ENCODE data around the gene UQCC5.
"Not testable (repeated sequence)": the region's sequence is repeated elsewhere in the genome, so short reads cannot be mapped to it uniquely, and the experiment has no call there.

UQCC5 gene

DNA sequence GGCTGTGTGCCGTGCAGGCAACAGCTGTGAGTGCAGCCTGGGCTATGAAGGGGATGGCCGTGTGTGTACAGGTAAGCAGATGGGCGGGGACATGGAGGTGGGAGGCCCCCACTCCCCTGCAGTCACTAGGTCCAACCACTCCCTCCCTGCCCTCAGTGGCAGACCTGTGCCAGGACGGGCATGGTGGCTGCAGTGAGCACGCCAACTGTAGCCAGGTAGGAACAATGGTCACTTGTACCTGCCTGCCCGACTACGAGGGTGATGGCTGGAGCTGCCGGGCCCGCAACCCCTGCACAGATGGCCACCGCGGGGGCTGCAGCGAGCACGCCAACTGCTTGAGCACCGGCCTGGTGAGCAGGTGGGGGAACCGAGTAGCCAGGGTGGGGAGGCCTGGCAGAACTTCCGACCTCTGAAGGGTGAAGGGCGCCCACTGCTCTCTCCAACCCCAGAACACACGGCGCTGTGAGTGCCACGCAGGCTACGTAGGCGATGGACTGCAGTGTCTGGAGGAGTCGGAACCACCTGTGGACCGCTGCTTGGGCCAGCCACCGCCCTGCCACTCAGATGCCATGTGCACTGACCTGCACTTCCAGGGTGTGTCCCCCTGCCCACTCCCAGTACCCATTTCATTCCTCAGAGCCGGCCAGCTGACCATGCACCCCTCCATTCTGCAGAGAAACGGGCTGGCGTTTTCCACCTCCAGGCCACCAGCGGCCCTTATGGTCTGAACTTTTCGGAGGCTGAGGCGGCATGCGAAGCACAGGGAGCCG is 14.3 kb upstream of the UQCC5 start:
- DNase-seq (ENCODE audit: low read depth, low spot score): no peak

DNA sequence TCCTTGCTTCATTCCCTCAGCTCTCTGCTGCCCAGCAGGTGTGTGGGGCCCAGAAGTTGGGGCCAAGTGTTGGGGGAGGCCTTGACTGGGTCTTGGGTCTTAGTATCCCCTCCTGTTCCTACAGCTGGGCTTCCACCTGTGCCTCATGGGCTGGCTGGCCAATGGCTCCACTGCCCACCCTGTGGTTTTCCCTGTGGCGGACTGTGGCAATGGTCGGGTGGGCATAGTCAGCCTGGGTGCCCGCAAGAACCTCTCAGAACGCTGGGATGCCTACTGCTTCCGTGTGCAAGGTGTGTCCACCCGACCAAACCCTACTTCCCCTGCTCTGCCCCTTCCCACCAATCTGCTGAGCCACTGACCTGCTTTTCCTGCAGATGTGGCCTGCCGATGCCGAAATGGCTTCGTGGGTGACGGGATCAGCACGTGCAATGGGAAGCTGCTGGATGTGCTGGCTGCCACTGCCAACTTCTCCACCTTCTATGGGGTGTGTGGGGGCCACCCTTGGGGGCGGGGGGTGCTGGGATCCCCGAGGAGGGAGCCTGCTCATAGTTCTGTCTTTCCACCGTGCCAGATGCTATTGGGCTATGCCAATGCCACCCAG is 13.7 kb upstream of the UQCC5 start:
- no peak for DNase-seq (ENCODE audit: low read depth, low spot score)

DNA sequence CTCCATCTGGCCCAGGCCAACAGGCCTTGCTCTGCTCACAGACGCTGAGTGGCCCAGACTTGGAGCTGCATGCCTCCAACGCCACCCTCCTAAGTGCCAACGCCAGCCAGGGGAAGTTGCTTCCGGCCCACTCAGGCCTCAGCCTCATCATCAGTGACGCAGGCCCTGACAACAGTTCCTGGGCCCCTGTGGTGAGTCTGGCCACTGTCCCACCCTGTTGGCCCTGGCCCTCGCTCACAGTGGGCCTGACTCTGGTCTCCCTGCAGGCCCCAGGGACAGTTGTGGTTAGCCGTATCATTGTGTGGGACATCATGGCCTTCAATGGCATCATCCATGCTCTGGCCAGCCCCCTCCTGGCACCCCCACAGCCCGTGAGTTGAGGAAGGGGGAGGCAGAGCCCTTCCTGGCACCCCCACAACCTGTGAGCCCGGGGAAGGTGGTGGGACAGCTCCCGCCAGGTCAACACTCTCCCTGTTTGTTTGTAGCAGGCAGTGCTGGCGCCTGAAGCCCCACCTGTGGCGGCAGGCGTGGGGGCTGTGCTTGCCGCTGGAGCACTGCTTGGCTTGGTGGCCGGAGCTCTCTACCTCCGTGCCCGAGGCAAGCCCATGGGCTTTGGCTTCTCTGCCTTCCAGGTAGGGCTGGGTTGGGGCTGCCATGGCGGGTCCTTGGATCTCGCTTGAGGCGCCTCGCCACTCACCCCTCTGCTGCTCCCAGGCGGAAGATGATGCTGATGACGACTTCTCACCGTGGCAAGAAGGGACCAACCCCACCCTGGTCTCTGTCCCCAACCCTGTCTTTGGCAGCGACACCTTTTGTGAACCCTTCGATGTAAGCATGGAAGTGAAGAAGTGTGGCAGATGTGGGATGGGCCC is 12.8 kb upstream of the UQCC5 start:
- DNase-seq (ENCODE audit: low read depth, low spot score): no peak

DNA sequence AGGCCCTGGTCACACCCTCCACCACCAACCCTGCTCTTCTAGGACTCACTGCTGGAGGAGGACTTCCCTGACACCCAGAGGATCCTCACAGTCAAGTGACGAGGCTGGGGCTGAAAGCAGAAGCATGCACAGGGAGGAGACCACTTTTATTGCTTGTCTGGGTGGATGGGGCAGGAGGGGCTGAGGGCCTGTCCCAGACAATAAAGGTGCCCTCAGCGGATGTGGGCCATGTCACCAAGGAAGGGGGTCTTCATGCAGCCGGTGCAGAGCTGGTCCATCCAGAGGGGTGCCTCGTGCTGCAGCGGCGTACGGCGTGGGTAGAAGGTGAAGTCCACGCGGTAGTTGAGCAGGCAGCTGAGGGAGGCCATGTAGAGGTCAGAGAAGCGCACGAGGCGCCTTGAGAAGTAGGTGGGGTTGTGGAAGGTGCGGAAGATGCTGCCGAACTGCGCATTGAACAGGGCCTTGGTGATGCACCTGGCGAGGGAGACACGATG is 12.1 kb upstream of the UQCC5 start:
- DNase-seq (ENCODE audit: low read depth, low spot score): no peak

DNA sequence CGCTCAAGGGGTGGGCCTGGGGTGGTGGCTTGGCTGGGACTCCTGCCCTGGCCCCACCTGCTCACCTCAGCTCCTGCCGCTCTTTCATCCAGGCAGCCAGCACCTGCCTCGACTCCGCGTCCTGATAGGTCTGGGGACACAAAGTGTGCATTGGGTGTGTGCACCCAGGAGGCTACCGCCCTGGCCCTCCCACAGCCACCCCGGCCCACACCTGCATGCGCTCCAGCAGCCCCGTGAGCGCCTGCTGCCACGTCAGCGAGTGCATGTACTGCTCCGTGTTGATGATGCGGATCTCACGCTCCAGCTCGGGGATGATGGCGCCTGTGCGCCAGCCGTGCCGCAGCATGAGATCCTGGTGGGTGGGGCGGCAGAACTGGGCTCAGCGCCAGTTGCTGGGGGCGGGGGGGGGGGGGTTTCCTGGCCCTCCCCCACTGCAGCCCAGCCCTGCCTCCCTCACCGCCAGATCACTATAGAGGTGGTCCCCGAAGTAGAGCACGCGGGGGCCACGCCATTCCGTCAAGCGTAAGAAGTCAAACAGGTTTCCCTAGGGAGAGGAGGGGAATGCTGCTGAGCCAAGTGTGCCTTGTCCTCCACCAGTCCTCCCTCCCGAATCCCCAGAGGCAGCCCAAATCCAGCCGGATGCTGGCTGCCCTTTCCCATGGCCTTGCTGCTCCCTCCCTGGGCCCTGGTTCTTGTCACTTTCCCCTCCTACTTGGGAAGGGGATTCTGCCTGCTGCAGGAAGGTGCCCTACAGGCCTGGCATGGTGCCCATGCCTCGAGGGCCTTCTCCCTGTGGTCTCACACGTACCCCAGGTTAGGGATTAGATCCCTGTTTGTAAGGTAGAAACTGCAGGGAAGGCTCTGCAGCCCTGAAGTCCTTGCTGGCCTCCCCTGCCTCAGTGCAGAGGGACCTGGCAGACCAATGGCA is 11.4 kb upstream of the UQCC5 start:
- no peak for DNase-seq (ENCODE audit: low read depth, low spot score)

DNA sequence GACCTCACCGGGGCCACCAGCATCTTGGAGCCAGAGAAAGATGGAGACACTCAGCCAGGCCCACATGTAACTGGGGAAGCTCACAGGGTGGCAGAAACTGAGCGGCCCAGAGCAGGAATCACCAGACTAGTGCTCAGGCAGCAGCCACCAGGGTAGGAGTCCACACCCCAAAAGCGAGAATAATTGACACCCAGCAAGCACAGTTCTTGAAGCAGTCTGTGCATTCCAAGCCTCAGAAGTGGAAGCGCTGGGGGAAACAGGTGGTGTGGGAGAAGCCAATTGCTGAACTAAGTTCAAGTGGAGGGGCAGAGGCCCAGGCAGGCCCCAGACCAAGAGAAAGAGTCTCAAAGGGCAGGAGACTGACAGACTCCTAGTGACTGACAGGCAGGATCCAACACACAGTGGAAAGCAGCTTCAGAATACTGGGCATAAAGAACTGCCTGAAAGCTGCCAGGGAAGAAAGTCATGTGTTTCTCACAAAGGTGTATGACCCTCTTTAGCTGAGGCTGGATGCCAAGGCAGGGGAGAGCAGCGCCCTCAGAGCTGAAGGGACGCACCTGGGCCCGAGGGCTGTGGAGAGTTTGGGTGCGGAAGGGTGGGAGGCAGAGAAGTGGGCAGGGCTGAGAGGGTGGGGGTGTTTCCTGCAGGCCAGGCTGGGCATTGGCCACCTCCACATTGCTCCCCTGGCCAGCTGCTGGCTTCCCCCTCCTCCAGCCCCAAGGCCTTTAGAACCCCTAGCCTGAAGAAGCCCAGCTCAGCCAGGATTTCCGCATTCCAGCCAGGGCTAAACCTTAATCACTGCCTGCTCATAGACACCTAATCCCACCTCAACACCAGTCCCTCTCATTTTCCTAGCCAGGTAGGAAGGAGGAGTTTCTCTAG is 10.5 kb upstream of the UQCC5 start:
- peak; percentile 46 for DNase-seq (ENCODE audit: low read depth, low spot score)

DNA sequence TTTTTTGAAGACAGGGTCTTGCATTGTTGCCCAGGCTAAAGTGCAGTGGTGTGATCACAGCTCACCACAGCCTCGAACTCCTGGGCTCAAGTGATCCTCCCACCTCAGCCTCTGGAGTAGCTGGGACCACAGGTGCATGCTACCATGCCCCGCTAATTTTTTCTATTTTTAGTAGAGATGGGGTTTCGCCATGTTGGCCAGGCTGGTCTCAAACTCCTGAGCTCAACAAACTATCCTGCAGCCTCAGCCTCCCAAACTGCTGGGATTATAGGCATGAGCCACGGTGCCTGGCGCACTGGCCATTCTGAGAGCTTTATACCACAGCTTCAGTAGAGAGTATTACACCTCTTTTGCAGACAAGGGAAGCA is 9.8 kb upstream of the UQCC5 start:
- not testable (repeated sequence) for DNase-seq (ENCODE audit: low read depth, low spot score)

DNA sequence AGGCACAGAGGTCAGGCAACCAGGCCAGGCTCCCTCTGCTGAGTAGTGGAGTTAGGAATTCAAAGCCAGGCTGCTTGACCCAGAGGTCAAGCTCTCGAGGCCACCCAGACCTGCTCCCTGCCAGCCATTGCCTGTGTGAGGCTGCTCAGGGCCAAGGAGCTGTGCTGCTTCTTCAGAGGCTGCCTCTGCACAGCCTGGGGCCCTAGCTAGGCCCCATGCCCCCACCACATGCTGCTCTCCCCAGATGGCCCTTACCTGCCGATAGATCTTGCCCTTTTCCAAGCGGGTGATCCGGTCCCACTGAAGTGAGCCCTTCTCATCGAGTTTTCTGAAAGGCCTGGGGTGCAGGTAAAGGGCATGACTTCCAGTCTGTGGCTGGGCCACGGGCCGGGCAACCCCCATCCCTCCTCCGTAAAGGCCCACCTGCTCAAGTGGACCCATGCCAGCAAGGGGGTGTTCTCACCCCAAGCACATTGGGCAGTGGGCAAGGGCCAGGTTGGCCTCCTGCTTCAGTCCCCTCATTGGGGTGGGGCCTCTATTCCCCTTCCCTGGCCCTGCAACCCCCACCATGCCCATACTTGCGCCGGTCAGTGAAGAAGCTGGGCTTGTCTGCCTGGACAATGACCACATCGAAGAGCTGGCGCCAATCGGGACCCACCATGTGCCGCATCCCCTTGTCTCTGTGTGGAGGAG is 9.2 kb upstream of the UQCC5 start:
- peak; percentile 69 for DNase-seq (ENCODE audit: low read depth, low spot score)

DNA sequence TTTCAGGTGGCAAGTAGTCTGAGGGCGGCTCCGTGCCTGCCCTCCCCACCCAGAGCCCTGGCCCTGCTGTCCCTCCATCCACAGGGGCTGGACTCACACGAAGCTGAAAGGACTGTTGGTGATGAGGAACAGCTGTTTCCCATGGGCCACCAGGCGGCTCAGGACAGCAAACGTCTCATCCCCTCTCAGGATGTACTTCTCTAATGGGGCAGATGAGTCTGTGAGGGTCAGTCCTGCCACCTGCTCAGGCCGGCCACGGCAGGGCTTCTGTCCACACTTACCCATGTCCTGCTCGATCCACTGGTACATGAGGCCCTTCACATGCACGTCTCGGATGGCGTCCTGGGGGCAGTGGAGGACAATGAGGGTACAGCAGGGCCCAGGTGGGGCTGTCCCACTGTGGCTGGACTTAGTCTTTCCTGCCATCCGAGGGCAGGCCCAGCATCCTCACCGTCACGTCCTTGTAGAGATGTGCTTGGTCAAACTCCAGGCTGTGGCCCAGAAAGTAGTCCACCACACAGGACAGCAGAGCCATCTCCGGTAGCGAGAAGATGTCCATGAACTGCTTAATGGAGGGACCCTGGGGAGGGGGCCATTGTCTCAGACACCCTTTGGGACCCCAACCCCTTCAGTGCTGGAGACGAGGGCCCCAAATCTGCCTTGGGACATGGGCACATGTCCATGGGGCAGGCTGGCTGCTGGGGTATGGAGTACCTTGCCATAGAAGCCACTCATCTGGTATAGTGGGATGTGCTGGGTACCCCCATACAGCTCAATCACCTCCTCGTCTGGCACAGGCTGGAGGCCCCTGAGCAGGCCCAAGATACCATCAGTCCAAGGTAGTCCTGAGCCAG is 8.4 kb upstream of the UQCC5 start:
- DNase-seq (ENCODE audit: low read depth, low spot score): no peak

DNA sequence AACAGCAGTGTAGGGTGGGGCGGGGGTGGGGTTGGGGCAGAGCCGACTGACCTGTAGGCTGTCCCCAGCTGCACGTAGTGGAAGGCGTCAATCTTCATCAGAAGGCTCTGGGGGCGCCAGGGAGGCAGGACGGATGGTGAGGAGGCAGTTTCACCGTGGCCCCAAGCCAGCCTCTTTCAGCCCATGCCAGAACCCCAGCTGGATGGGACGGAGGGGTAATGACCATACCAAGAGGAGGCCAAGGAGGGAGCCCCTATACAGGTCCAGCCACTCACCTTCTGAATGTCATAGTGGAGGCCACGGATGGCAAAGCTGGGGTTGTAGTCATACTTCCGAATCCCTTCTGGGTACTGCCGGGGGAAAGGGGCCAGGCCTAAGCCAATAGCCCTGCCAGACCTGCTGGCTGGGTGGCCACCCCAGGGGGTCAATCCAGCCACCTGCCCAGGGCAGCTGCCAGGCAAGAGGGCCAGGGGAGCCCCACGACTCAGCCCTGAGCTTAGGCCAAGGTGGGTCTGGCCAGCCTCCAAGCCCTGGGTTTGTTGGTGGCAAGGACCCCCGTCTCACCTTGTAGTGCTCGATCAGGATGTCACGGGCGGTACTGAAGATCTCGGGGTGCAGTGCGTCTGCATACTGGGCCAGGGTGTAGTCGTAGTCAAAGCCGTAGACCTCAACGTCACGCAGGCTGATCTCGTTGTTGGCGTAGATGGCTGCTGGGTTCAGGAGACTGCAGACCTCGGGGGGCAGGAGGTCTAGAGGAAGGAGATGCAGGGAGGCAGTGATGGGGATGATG is 7.6 kb upstream of the UQCC5 start:
- DNase-seq (ENCODE audit: low read depth, low spot score): no peak

DNA sequence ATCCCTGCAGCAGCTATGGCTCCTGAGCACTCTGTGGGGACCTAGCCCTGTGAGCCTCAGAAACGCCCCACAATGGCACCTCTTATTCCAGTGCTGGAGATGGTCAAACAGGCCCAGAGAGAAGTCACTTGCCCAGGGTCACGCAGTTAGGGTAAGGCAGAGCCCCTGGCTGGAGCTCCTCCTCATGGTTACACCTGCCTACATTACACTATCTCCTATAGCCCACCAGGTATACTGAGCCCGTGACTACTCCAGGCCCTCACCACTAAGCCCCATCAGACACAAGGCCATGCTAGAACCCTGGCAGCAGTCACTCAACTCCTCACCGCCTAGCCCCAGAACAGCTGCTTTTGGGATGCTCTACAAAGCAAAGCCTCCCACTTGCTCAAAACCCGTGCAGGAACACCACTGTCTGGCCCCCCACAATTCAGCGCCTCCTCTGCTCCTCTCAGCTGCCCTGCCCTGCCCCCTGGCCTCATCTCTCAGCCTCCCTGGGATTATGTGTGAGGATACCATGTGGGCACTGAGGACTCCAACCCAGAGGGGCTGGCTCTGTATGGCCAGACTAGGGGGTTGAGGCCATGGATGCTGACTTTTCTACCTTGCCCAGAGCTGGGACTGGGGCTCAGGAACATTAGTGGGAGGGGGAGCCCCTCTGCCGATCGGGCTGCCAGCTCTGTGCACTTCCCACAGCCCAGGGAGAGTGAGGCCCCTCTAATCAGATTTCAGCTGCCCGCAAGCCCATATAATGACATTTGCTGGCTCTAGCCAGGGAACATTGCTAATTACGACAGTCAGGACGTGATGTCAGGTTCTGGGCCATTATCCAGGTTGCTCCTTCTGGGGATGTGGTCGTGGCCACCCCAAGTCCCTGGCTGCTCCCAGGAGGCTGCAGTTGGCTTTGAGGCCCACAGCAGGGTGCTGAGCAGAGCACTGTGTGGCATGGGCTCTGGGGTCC is 6.8 kb upstream of the UQCC5 start:
- no peak for DNase-seq (ENCODE audit: low read depth, low spot score)

DNA sequence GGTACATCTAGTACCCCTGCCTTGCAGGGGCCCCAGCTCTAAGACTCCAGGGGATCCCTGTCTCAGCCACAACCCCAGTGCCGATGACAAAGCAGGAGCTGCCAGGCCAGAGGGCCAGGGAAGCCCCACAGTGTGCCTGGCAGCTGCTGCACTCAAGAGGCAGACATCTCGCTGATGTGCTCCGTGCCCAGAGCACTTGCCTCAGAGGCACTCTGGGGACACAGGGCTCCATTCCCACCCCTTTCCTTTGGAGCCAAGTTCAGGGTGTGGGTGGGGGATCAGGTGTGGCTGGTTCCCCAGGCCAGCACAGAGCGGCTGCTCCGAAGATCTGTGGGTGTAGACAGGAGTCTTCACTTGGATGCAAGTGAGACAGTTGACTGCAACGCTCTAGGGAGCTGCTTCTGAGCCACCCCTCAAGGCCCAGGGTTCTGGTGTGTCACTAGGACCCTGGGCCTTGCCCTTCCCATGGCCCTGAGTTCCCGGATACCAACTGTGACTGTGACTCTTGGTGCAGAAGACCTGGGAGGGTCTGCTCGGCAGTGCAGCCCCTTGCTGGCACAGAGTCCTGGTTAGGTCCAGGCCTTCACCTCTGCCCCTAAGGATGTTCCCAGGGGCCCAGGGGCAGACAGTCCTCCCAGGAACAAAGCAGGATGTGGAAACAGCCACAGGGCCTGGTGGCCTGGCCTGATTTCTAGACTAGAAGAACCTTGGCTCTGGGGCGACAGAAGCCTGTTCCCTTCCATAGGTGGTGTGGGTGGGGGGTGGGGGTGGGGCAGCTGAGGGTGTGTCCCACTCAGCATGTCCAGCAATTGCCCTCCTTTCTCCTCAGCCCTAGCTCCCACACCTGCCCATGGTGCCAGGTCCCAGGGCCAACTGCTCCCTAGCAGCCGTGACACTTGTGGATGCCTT is 5.2 kb upstream of the UQCC5 start:
- no peak for DNase-seq (ENCODE audit: low read depth, low spot score)

DNA sequence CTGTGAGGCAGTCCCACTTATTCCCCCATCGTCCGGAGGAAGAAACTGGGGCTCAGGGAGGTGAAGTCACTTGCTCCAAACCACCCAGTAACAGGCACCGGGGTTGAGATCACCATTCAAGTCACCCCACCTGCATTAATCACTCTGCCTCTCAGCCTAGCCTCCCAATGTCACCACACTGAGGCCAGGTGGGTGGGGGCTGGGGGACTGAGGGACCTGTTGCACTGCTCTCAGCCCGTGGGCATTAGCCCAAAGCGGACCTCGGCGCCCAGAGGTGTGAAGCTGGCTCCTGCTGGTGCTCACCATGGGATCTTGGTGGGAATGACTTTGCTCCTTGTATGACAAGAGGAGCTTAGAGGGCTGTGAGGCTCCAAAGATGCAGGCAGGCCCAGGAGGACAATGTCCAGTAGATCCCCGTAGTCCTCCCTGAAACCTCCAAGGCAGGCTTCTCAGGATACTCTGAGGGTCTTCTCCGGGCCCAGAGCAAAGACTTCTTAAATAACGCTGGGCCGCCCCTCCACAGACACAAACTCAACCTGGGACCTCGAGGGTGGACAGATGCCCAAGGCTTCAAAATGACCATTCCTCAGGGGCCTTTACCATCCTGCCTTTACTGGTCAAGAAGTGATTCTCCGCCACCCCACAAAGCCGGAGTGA is 4.4 kb upstream of the UQCC5 start:
- DNase-seq (ENCODE audit: low read depth, low spot score): no peak

DNA sequence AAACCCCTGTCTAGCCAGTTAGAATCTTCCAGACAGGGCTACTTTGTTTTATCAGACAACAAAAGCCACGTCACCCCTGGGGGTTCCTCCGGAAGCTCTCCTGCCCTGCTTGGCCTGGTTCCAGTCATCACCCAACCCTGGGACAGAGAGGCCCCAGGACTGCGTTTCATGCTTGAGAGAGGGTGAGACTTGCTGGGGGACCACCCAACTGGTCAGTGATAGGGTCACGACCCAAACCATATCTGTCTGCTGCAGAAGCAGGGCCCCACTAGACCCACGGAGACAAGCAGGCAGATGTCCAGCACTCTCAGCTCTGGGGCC is 3.9 kb upstream of the UQCC5 start:
- DNase-seq (ENCODE audit: low read depth, low spot score): no peak

DNA sequence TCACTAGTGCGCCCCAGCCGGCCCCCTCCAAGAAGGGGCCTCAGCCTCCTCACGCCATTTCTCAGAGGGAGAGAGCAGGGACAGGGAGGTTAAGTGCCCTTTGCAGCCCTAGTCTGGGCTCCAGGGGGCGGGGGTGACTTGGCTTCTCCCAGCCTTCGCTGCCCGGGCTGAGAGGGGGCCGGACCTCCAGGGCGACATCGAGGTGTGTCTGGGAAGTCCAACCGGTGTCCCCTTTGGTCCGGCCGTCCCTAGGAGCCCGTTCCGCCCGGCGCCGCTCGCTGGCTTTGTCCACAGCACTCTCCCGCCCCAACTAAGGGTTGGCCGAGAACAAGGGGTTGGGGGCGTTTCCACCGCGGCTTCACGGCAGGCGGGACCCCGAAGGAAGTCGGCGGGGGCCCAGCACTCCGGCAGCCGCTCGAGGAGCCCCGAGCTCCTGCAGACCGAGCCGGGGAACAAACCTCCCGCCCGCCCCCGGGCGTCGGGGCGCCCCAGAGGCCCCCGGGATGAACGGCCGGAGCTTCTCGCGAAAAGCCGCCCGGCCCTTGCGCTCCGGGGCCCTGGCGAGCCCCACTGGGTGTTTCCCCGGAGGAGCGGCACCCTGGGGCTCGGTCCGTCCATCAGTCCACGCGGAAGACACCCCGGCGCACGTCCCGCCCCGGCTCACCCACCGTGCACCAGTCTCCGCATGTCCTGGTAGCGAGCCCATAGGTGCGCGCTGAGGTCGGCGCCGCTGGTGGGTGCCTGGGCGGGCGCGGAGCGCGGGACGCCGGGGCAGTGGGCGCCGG is 3.4 kb upstream of the UQCC5 start:
- DNase-seq (ENCODE audit: low read depth, low spot score): peak; percentile 63
